Stimulated activated CD4-positive, alpha-beta T cell treated with anti-CD3 and anti-CD28 coated beads, Interleukin-1b, Interleukin-23, amount 100 ng/mL, for 48 hours (primary cell): ENCODE results near the gene CRYAB.
"Not testable (repeated sequence)": the region's sequence is repeated elsewhere in the genome, so short reads cannot be mapped to it uniquely, and the experiment has no call there.

Experiments
- DNase-seq: peaks from one replicate; pipeline ENCODE4 v3.0.0-alpha.2; 2020

CRYAB gene

DNA sequence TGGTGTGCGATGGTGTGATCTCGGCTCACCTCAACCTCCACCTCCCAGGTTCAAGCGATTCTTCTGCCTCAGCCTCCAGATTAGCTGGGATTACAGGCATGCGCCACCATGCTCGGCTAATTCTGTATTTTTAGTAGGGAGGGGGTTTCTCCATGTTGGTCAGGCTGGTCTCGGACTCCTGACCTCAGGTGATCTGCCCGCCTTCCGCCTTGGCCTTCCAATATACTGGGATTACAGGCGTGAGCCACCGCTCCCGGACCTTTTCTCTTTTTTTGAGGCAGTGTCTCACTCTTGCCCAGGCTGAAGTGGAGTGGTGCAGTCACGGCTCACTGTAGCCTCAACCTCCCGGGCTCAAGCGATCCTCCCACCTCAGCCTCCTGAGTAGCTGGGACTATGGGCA lies 21.6 kb upstream of the CRYAB start:
- DNase-seq: not testable (repeated sequence)

DNA sequence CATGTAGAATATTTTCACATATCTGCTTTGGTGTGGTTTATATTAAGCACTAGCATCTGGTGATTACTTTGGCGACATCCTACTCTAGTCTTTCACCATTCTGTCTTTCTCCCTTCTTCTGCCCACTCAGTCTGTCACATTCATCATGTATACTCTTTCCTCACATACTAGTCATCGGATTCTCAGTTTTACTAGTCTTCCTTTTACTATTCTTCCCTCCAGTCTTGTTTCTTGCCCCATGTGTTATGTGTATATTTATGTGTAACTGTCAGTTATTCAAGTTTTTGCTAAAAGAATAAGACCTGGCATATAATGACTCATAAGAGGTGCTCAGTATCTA lies 21.0 kb upstream of the CRYAB start:
- no peak for DNase-seq

DNA sequence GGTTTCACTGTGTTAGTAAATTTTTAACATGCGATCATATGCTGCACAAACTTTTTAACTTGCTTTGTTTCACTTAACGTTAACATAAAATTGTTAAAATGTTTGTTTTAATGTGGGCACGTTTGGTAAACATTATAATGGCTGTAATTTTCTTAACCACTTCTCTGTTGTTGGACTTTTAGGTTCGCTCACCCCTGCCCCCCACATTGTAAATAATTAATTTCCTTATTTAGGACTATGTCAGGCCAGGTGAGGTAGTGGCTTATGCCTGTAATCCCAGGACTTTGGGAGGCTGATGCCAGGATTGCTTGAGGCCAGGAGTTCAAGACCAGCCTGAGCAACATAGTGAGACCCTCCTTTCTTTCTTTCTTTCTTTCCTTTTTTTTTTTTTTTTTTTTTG lies 18.9 kb upstream of the CRYAB start:
- no peak for DNase-seq

DNA sequence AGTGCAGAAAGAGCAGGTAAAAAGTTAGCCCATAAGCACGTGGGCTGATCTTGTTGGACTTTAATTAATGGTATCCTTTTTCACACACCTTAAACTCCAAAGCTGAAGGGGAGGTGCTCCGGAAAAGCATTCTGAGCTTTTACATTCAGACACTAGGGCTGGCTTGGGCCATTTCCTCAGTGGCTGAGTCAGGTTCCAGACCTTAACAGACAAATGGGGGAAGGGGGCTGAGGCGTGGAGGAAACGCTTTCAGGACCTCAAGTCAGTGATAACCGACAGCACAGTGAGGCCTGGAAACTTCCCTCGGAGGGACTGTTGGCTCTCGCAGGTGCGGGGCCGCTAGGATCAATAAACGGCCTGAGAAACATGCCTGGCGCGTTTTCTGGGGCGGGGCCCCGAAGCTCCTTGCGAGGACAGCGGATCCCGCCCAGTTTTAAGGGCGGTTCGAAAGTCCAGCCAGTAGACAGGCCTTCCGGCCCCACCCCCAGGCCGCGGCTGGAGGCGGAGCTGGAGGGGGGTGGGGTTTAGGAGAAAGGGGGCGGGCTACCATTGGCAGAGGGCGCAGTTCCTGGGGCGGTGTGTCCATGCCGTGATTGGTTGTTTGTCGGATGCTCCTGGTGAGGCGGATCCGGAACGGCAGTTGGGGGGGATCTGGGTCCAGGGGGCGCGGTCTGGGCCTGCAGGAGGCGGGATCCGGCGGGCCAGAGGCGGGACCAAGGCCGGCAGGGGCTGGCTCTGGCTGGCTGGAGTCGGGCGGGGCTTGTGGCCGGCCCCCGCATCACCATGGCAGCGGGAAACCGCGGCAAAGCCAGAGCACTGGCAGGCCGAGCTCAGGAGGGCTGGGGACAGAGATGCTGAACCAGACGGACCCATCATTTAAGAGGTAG lies 15.2 kb upstream of the CRYAB start:
- DNase-seq: peak; percentile 94

DNA sequence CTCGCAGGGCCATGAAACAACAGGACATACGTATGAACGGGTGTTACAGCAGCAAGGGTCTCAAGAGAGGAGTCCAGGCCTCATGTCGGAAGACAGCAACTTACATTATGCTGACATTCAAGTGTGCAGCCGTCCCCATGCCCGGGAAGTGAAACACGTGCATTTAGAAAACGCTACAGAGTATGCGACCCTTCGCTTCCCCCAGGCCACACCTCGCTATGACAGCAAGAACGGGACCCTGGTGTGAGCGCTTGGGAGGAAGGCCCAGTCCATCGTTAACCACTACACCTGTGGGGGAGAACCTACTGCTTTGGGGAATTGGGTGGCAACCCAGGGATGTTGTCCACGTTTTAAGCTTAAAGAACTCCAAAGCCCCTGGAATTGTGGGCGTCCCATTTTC lies 14.4 kb upstream of the CRYAB start:
- DNase-seq: no peak

DNA sequence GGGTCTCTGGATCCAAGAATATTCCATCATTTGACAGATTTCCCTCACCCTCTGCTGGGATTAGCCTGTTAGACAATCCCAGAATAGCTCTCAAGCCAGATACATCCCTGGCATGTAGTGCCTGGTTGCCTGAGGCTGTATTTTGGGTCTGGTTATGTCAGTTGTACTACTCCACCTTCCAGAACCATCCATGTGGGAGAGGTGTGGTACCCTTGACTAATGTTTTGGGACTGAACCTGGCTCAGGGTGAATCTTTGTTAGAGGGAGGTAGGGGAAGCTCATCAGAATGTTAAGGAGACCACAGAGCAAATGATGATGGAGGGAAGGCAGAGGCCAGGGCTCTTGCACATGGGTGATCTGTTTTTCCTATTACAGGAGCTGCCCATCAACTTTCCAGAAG lies 12.4 kb upstream of the CRYAB start:
- DNase-seq: no peak

DNA sequence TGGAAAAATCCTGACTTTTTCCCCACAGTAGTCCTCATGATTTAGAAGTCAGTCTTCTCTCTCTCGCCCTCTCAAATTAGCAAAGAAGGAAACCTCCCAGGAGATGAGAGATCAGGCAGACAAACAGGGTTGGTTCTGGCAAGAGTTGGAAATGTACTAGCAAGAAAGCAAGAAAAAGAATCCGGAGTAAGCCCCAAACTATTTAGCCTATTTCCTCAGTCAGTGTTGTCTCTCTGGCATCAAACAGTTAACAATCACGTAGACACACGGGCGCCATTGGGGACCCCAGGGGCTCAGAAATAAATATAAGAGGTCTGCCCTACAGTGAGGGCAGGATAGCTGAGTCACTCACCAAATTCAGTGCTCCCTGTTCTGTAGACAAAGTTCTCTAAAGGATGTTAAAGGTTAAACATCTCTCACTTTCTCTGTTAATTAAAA lies 11.8 kb upstream of the CRYAB start:
- DNase-seq: no peak

DNA sequence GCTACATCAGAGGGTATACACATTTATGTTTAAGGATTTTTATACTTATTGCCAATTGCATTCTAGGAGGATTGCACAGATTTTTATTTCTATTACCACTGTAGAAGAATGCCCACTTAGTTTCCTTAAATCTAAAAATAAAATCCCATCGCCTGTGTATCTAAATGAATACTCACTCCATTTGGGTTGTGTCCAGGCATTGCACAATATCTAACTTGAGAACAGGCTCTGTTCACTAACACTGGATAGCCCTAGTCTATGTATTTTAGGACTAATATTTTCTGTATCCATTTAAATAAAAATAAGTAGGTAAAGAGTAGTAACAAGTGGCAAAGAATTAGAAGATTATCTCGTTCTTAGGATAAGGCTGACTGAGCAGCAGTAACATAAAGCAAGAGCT lies 11.2 kb upstream of the CRYAB start:
- no peak for DNase-seq

DNA sequence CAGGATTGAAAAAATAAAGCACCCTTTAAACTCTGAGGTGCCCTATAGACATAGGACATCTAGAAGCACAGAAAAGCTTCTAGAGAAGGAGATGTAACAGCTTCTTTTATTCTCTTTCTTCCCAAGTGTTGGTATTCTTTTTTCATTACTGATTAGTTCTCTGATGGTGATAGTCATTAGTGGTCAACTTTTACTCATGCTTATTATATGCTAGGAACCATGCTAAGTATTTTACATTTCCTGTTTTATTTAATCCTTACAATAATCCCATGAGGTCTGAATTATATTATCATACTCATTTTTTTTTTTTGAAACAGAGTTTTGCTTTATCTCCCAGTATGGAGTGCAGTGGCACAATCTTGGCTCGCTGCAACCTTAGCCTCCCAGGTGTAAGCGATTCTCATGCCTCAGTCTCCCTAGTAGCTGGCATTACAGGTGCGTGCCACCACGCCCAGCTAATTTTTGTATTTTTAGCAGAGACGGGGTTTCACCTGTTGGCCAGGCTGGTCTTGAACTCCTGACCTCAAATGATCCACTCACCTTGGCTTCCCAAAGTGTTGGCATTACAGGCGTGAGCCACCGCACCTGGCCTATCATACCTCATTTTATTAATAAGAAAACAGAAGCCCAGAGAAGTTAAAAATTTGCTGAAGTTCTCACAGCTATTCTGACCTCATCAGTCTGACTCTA lies 10.1 kb upstream of the CRYAB start:
- no peak for DNase-seq

DNA sequence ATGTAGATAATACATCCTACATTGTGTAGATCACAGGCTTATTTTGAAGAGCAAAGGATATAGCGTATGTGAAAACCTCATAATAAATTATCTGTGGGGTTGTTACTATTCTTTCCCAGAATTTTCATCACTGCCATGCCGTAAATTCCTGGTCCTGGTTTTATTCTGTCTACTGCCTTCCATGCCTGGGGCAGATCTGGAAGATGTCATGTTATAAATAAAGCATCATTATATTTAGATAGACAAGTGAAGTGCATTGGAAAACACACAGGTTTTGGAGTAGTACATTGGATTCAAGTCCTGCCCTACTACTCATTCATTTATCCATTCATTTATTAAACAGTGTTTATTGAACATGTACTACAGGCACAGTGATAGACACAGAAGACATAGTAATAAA lies 9.3 kb upstream of the CRYAB start:
- DNase-seq: no peak

DNA sequence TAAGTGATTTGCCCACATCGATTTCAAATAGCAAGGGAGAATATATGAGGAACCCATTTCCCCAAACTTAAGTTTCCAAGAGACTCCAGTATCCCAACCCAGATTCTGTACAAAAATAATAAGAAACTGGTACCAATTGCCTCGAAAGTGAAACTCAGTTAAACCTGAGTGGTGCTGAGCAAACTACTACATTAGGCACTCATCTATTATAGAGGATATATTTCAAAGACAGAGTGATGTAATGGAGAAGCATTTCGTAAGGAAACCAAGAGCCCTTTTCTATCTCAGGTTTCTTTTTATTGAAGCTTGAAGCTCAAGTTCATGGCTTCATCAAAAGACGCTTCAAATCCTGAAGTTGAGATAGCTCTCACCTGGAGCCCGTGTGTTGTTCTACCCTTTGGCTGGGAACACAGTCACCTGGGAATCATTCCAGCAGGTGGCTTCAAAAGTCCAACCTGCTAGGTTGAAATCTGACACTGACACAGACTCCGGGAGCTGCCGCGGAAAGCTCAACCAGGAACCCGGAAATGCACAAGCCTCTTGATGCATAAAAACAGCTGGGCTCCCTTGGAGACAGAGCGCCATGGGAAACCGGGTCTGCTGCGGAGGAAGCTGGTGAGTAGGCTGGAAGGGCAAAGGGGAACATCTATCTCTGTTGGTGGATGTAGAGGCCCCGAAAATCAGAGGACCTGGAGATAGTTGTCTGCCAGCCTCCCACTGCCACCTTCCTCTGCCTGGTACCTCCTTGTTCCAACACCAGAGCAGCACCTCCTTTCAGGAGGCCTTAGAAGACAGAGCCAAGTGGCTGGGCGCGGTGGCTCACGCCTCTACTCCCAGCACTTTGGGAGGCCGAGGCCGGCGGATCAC lies 7.1 kb upstream of the CRYAB start, which contains the start of gene C11orf52:
C11orf52 (plus strand) TSS at position 524 of the 867 bp plus-strand sequence; CDS start at position 584, 60 bp downstream.
- no peak for DNase-seq

DNA sequence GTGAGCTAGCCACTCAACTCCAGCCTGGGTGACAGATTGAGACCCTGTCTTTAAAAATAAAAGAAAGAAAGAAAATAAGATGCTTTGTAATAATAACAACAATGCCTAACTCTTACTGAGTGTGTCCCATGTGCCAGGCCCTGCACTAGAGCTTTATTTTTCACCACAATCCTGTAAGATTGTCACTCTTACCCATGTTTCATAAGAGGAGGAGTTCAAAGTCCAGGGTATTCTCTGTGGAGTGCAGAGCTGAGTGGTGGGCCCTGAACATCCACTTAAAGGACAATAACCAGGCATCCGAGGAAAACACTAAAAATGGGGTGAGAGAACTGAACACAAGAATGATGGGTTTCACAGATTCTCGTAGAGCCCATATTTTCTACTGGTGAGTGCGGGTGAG lies 6.2 kb upstream of the CRYAB start:
- DNase-seq: no peak

DNA sequence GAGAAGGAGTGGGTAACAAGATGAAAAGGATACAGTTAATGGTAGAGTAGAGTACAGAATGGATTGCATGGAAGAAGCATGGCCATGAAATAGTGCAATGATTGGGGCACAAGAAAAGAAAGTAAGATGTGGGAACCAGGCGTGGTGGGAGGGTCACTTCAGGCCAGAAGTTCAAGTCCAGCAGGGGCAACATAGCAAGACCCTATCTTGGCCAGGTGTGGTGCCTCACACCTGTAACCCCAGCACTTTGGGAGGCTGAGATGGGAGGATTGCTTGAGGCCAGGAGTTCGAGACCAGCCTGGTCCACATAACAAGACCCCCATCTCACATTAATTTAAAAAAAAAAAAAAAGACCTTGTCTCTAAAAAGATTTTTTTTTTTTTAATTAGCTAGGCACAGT lies 5.7 kb upstream of the CRYAB start:
- no peak for DNase-seq

DNA sequence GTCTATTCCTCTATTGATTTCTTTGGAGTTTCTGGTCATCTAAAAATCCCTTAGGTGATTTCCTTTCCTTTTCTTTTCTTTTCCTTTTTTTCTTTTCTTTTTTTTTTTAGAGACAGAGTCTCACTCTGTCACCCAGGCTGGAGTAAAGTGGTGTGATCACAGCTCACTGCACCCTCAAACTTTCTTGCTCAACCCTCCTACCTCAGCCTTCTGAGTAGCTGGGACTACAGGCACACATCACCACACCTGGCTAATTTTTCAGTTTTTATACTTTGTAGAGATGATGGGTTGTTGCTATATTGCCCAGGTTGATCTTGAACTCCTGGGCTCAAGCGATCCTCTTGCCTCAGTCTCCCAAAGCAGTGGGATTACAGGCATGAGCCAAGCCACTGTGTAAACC lies 5.2 kb upstream of the CRYAB start:
- no peak for DNase-seq

DNA sequence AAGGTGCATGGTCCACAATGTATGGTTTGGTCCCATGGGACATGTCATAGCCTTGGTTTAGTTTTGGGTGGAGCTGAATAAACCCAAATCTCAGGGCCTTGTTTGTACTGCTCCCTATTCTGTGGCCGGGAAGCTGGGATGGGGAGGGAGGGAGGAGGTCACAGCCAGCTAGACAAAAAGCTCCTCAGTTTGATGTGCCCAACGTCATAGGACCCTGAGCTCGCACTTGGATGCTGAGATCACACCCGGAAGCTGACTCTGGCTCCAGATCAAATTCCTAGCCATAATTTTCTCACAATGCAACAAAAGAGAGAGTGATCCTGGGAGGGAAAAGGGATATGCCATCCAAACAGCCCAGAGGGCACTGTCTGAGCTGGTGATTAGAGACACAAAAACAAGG lies 2.4 kb upstream of the CRYAB start:
- no peak for DNase-seq

DNA sequence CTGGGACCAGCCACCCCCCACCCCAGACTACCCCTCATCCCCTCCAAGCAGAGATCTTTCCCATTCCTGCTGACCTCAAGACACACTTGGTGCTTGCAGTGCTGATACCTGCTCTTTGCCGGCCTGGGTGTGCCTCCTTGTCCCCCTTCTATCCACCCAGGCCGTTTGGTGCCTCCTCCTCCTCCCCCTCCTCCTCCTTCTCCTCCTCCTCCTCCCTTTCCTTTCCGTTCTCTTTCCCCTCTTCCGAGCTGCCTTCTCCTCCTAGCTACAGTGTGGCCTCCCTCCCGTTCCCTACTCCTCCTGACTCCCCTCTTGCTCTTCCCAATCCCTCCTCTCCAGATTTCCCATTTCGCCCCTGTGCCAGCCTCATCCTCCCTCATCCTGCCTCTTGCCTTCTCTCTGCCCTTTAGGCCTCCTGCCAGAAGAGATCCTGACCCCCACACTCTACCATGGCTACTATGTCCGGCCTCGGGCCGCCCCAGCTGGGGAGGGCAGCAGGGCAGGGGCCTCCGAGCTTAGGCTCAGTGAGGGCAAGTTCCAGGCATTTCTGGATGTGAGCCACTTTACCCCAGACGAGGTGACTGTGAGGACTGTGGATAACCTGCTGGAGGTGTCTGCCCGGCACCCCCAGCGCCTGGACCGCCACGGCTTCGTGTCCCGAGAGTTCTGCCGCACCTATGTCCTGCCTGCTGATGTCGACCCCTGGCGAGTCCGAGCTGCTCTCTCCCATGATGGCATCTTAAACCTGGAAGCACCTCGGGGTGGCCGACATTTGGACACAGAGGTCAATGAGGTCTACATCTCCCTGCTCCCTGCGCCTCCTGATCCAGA lies 1.7 kb upstream of the CRYAB start:
- DNase-seq: no peak

DNA sequence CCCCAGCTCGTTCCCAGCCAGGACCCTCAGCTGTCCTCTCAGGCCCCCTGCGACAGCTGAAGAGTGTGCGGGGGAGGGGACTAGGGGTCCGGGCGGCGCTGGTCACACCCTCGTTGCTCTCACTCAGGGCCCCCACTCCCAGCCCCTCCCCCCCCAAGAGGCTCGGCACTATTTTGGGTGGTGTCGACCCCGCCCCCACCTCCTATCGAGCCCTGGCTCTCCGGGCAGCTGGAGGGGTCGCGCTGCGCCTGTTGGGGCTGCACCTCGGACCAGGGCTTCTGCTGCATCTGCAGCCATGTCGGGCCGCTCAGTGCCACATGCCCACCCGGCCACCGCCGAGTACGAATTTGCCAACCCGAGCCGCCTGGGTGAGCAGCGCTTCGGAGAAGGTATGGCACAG lies 965 bp upstream of the CRYAB start, which contains the start of gene HSPB2:
HSPB2 (plus strand) TSS at position 200 of the 400 bp plus-strand sequence; CDS start at position 296, 96 bp downstream.
- no peak for DNase-seq

DNA sequence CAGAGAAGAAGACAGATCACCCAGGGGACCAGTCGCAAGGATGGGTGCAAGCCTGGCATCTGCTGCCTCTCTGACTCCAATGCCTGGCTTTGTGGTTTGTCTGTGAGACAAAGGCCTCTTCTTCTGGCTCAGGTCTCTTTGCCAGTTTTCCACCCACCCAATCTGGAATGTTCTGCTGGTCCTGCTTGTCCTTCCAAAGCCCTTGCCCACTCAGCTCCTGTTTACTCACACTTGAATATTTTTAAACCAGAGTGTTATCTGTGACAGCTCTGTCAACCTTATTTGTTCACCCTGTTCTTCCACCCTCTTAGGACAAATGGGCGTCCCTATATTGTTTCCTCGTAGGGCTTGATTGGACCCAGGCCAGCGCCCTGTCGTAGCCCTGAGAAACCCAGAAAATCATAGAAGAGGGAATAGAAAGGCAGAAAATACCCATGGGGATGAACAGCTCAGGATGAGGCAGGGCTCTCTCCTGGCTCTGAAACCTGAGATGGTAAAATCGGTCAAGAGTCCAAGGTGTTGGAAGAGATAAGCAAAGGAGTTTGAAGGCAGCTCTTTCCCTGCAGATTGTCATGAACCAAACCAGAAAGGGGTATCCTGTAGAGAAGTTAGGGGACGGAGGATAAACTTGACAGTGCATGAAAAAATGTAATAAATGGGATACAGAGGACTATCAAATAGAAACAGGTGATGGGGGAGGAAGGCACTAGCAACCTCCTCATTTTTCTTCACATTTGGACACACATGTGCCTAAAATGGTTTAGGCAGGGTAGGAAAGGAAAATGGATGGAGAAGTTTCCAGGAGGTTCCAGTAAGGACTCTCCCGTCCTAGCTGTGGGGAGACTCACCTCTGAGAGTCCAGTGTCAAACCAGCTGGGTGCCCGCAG lies 651 bp downstream of the CRYAB start:
- DNase-seq: no peak

DNA sequence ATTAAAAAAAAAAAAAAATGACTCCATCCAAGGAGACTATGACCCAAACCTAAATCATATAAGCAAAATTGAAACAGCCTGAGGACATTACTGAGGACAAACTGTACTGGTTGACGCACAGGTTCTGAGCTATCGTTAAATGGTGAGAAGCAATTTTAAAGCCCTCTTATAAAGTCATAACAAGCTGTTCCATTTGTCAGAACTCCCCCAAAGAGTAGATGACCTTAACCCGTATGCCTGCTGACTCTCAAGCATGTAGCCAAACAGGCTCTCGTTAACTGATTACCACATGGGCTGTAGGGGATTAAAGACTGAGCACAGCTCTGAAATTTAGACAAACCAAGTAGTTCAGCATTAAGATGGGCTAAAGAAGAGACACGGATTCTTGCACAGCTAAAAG lies 2.2 kb downstream of the CRYAB start:
- no peak for DNase-seq

DNA sequence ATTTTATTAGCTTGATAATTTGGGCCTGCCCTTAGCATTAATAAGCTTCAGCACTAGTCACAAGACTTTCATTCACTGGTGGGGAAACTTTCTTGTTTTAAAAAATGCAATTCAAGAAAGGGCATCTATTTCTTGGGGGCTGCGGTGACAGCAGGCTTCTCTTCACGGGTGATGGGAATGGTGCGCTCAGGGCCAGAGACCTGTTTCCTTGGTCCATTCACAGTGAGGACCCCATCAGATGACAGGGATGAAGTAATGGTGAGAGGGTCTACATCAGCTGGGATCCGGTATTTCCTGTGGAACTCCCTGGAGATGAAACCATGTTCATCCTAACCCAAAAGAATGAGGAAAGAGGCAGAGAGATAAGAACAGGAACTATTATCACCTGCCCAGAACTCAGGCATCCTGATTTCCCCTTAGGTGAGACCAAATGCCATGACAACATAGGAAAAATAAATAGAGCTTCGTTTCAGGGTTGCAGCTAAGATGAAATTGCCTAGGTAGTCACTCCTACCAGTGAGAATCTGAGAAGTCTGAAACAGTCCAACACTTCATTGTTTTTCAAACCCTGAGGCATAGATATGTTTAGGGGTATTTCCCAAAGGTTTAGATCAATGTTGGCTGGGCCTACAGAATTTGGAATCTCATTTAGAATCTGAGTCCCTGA lies 2.8 kb downstream of the CRYAB start:
- no peak for DNase-seq

DNA sequence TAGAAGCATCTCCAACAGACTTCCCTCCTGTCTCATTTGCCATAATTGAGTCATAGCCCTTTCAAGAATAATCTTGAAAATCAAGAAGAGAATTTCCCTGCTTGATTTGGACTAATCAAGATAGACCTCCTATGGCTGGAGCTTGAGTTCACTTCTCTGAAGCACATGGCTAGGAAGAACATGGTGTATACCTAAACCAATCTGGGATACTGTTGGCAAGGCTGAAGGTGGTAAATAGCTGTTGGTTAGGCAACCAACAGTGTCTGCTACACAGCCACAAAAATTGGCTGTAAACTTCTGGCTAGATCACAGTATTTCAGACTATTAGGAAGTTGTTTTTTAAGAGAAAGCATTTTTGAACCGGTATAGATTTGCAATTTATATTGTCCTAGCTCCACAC lies 4.9 kb downstream of the CRYAB start:
- no peak for DNase-seq
